ENCODE data around the gene KAT6B. TPM values are rescaled to one million over a fixed set of nuclear protein-coding genes. Genes with fewer than 3 reads are reported as not detected.

KAT6B gene
- total and polyA plus RNA-seq, 7 donors, result 5.8 to 77.0 (median 49.9) TPM

DNA sequence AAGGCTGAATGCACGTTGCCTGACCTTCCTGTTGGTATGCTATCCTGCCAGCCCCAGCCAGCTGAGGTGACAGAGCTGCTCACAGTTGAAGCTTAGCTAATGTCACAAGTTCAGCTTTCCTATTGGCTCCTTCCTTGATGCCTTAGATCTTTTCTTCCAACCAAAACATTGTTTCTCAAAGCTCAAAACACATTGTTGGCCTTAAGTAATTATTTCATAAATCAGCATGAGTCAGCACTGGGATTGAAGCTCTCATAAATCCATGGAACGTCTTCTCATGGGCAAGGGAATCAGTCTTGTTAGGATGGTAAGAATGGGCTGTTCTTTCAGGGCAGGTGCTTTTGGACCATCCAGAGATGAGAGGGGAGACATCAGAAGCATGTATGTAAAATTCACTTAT is 157.0 kb downstream of the KAT6B start:
- no peak overlapping the region for H3K4me3 ChIP-seq
- DNase-seq, result no peak
- intact Hi-C loops (cut with DNase I), result no loop called here
- no peaks in the 10 kb centered on the region for H3K9me3 ChIP-seq
- WGBS, 2 donors, result 86 to 88% methylated on average over 2 of the region's 2 CpGs
- TF ChIP-seq, protein P1, sequence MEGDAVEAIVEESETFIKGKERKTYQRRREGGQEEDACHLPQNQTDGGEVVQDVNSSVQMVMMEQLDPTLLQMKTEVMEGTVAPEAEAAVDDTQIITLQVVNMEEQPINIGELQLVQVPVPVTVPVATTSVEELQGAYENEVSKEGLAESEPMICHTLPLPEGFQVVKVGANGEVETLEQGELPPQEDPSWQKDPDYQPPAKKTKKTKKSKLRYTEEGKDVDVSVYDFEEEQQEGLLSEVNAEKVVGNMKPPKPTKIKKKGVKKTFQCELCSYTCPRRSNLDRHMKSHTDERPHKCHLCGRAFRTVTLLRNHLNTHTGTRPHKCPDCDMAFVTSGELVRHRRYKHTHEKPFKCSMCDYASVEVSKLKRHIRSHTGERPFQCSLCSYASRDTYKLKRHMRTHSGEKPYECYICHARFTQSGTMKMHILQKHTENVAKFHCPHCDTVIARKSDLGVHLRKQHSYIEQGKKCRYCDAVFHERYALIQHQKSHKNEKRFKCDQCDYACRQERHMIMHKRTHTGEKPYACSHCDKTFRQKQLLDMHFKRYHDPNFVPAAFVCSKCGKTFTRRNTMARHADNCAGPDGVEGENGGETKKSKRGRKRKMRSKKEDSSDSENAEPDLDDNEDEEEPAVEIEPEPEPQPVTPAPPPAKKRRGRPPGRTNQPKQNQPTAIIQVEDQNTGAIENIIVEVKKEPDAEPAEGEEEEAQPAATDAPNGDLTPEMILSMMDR (IDR thresholded peaks at IDR 0.05), result no peak
- TF ChIP-seq EP300 (IDR thresholded peaks at IDR 0.05), result no peak
- no peak for TF ChIP-seq POLR2A (IDR thresholded peaks at IDR 0.05)
- peak in 1 of 4 donors; percentile 38 for TF ChIP-seq POLR2AphosphoS5 (IDR thresholded peaks at IDR 0.05)
- H3K27me3 ChIP-seq, result no peaks in the 10 kb centered on the region
- peaks cover 0 to 17% (median 4%) of the 10 kb centered on the region in 4 donors for H3K36me3 ChIP-seq
- peak overlapping the region in 1 of 4 donors; percentile 4 for H3K27ac ChIP-seq
- H3K4me1 ChIP-seq, result peaks cover 0 to 49% (median 41%) of the 10 kb centered on the region in 4 donors

GRCh38 chr10:74987339-74988053 is 161.1 kb downstream of the KAT6B start:
- Histone ChIP-seq H3K27ac (peak overlapping the region; percentile 15 to 59 (median 44)), H3K4me3 (no peak overlapping the region), H3K36me3 (peaks cover 0 to 12% (median 0%) of the 10 kb centered on the region in 4 donors), H3K27me3 (no peaks in the 10 kb centered on the region), H3K4me1 (peaks cover 0 to 53% (median 50%) of the 10 kb centered on the region in 4 donors), H3K9me3 (no peaks in the 10 kb centered on the region)
- WGBS, 2 donors, result 87 to 95% methylated on average over 4 of the region's 4 CpGs
- TF ChIP-seq EP300 (IDR thresholded peaks at IDR 0.05) (no peak), POLR2A (IDR thresholded peaks at IDR 0.05) (no peak), POLR2AphosphoS5 (IDR thresholded peaks at IDR 0.05) (peak in 3 of 4 donors; percentile 22 to 74 (median 42))
- TF ChIP-seq, protein P1 (IDR thresholded peaks at IDR 0.05), result no peak
- intact Hi-C loops (cut with DNase I), result no loop called here
- DNase-seq, result no peak

DNA sequence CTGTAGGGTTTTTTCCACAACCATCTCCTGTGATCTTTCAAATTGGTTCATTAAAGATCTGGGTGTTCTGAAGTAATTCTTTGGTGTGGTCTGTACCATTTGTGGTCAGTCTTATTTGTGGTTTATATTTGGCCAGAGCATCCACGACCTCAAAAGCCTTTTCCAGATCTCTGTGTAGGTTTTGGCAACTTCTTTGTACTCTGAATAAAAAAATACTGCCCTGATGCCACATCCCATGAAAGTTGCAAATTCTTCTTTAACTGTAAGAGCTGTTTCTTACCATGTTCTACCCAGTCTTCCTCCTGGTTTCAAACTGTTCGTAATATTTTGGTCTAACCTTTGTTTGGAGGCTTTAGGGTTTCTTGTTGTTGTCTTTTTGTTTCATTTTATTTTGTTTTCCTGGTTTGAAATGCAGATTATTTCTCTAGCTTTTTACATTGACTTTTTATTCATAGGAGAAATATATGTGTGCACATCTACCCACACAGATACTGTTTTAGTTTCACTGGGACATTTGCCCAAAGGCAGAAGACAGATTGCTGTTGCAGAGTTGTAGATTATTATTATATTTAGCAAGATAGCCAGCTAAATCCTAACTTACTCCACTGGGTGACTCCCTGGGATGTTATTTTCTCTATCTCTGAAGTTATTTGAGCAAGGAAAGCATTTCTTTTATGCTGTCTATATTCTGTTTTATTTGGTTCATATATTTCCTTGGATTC is 161.8 kb downstream of the KAT6B start:
- H3K4me1 ChIP-seq, result peaks cover 0 to 50% (median 46%) of the 10 kb centered on the region in 4 donors
- peak overlapping the region; percentile 15 to 59 (median 38) for H3K27ac ChIP-seq
- intact Hi-C loops (cut with DNase I), result no loop called here
- H3K4me3 ChIP-seq, result no peak overlapping the region
- 56 to 72% methylated on average over 2 of the region's 2 CpGs for WGBS, 2 donors
- TF ChIP-seq POLR2A (IDR thresholded peaks at IDR 0.05) (no peak), EP300 (IDR thresholded peaks at IDR 0.05) (no peak), POLR2AphosphoS5 (IDR thresholded peaks at IDR 0.05) (no peak)
- TF ChIP-seq, protein P1 (IDR thresholded peaks at IDR 0.05), result no peak
- H3K36me3 ChIP-seq, result peaks cover 0 to 20% (median 0%) of the 10 kb centered on the region in 4 donors
- no peak for DNase-seq
- H3K27me3 ChIP-seq, result no peaks in the 10 kb centered on the region
- H3K9me3 ChIP-seq, result no peaks in the 10 kb centered on the region

DNA sequence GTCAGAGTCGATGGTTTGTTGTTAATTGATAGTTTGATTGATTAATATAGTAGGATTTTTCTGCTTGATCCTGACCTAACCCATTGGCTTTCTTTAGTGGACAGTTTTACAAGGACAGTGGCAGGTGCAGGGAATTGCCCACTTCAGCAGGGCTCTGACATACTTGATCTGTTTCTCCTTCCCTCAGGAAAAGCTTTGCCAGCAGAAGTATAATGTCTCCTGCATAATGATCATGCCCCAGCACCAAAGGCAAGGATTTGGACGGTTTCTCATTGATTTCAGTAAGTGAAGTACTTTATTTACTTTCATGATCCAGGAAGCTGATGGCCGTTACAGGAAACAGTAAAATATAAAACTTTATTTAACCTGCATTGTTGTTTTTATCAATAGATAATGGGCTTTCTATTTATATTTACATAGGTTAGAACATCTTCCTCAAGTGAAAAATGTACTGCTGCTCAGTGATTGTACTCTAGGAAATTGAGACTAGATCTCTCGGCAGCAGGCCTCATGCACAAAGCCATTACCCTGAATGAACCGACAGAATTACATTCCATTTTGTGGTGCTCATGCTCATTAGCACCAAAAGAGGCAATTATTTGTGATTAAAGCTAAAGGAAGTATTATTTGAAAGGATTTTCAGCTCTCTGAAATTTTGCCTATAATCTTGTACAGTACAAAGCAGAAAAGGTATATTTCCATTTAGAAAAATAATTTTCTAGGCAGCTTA is 162.6 kb downstream of the KAT6B start:
- H3K4me1 ChIP-seq, result peaks cover 0 to 44% (median 39%) of the 10 kb centered on the region in 4 donors
- intact Hi-C loops (cut with DNase I), result no loop called here
- no peaks in the 10 kb centered on the region for H3K9me3 ChIP-seq
- no peaks in the 10 kb centered on the region for H3K27me3 ChIP-seq
- 31 to 54% methylated on average over 5 of the region's 5 CpGs for WGBS, 2 donors
- no peak overlapping the region for H3K4me3 ChIP-seq
- no peak for DNase-seq
- no peak for TF ChIP-seq EP300 (IDR thresholded peaks at IDR 0.05)
- TF ChIP-seq POLR2AphosphoS5 (IDR thresholded peaks at IDR 0.05), result no peak
- peaks cover 0 to 20% (median 0%) of the 10 kb centered on the region in 4 donors for H3K36me3 ChIP-seq
- H3K27ac ChIP-seq, result peak overlapping the region in 3 of 4 donors; percentile 15 to 59 (median 57)

Data from sigmoid colon (tissue), 7 donors.